Colonic mucosa (tissue), 4 donors: ENCODE results near the gene CFAP46. TPM values are rescaled to one million over a fixed set of nuclear protein-coding genes. Genes with fewer than 3 reads are reported as not detected.

Source experiments
- DNase-seq: peaks from one replicate; pipeline ENCODE4 v3.0.0-alpha.2; 2020
- H3K27ac ChIP-seq: fragments of 200-600 bp; one replicate; pipeline ENCODE4 v1.8.0; 2021
- H3K27me3 ChIP-seq: fragments of 200-600 bp; one replicate; pipeline ENCODE4 v1.8.0; 2021
- H3K36me3 ChIP-seq: fragments of 200-600 bp; one replicate; pipeline ENCODE4 v1.8.0; 2021
- H3K4me1 ChIP-seq: fragments of 200-600 bp; one replicate; pipeline ENCODE4 v1.8.0; 2021; ENCODE audit warnings: mild to moderate bottlenecking
- H3K4me3 ChIP-seq: fragments of 200-600 bp; one replicate; pipeline ENCODE4 v1.8.0; 2021
- H3K9ac ChIP-seq, 2 donors: one replicate each; pipeline ENCODE4 v1.7.0; 2013; ENCODE audit warnings: control low read depth in 2 of 2, low read depth in 2 of 2, low read length in 2 of 2
- H3K9me3 ChIP-seq: fragments of 200-600 bp; one replicate; pipeline ENCODE4 v1.8.0; 2021
- CTCF ChIP-seq: fragments of 200-600 bp; IDR thresholded peaks from one replicate; pipeline ENCODE4 v1.8.0; 2022; ENCODE audit warnings: antibody characterized with exemption, mild to moderate bottlenecking
- intact Hi-C: fragments of 100-400 bp; cut with DNase I; formaldehyde crosslinking; loops from one replicate; pipeline ENCODE4 v1.14.1; 2022
- total RNA-seq, 2 donors: library from RNA; stranded (reverse); fragmentation: NEBNext Ultra II Directional in 1 of 2; extraction: Animal tissue kit (Norgen Biotek cat#: 25700) in 1 of 2; gene quantifications; one replicate each; pipeline ENCODE4 v1.2.1, GENCODE V29; 2021
- donor health status: healthy.
- donor health status: DM: no; HTN: no; CAD: no.
- donor health status: DM: no; HTN: no; CAD: no.

Gene CFAP46
- total RNA-seq, 2 donors from 2014 or later: 0.13 TPM; not detected in 1

- no peaks in the 10 kb centered on the region for H3K9me3 ChIP-seq
- no peaks in the 10 kb centered on the region for H3K27me3 ChIP-seq
- no peak overlapping the region for H3K9ac ChIP-seq
- H3K4me3 ChIP-seq: no peak overlapping the region
- DNase-seq: no peak
- H3K27ac ChIP-seq: no peak overlapping the region
- intact Hi-C loops: no loop called here
- no peak for TF ChIP-seq CTCF
- H3K4me1 ChIP-seq: no peaks in the 10 kb centered on the region
- no peaks in the 10 kb centered on the region for H3K36me3 ChIP-seq
These were observed 172.0 kb downstream of the CFAP46 start for GRCh38 chr10:132770061-132771021.

GRCh38 chr10:132768346-132769248 is 173.8 kb downstream of the CFAP46 start:
- intact Hi-C loops: no loop called here
- DNase-seq: no peak
- H3K9ac ChIP-seq: no peak overlapping the region
- no peak overlapping the region for H3K4me3 ChIP-seq
- no peaks in the 10 kb centered on the region for H3K27me3 ChIP-seq
- no peak for TF ChIP-seq CTCF
- no peaks in the 10 kb centered on the region for H3K4me1 ChIP-seq
- no peaks in the 10 kb centered on the region for H3K9me3 ChIP-seq
- H3K27ac ChIP-seq: no peak overlapping the region
- no peaks in the 10 kb centered on the region for H3K36me3 ChIP-seq

- intact Hi-C loops: no loop called here
- no peaks in the 10 kb centered on the region for H3K4me1 ChIP-seq
- no peak overlapping the region for H3K9ac ChIP-seq
- no peaks in the 10 kb centered on the region for H3K27me3 ChIP-seq
- no peak for TF ChIP-seq CTCF
- no peaks in the 10 kb centered on the region for H3K9me3 ChIP-seq
- no peak for DNase-seq
- H3K4me3 ChIP-seq: no peak overlapping the region
- H3K36me3 ChIP-seq: no peaks in the 10 kb centered on the region
- H3K27ac ChIP-seq: no peak overlapping the region
These were observed 176.1 kb downstream of the CFAP46 start for GRCh38 chr10:132766291-132766690.

- no peak for TF ChIP-seq CTCF
These were observed 176.9 kb downstream of the CFAP46 start for GRCh38 chr10:132765435-132765834.

GRCh38 chr10:132764108-132764507 is 178.3 kb downstream of the CFAP46 start:
- no peaks in the 10 kb centered on the region for H3K9me3 ChIP-seq
- H3K27me3 ChIP-seq: no peaks in the 10 kb centered on the region
- no peak overlapping the region for H3K27ac ChIP-seq
- H3K9ac ChIP-seq: no peak overlapping the region
- no peaks in the 10 kb centered on the region for H3K4me1 ChIP-seq
- H3K4me3 ChIP-seq: no peak overlapping the region
- TF ChIP-seq CTCF: no peak
- H3K36me3 ChIP-seq: no peaks in the 10 kb centered on the region
- no peak for DNase-seq
- intact Hi-C loops: no loop called here

More at GRCh38 chr10:132765435-132765834, 176.9 kb downstream of the CFAP46 start:
- H3K9ac ChIP-seq: no peak overlapping the region
- intact Hi-C loops: no loop called here
- H3K27ac ChIP-seq: no peak overlapping the region
- H3K9me3 ChIP-seq: no peaks in the 10 kb centered on the region
- no peaks in the 10 kb centered on the region for H3K36me3 ChIP-seq
- H3K4me1 ChIP-seq: no peaks in the 10 kb centered on the region
- H3K4me3 ChIP-seq: no peak overlapping the region
- DNase-seq: no peak
- H3K27me3 ChIP-seq: no peaks in the 10 kb centered on the region
